ENCODE measurements around the gene PLCG2.
A peak's percentile ranks its signal among the peaks of the same experiment; 100 is the strongest.
"Not testable (repeated sequence)": the region's sequence is repeated elsewhere in the genome, so short reads cannot be mapped to it uniquely, and the experiment has no call there.

PLCG2 gene

GRCh38 chr16:81850197-81850944 is 71.3 kb downstream of the PLCG2 start:
- no peak for DNase-seq

GRCh38 chr16:81852347-81852746 is 73.3 kb downstream of the PLCG2 start:
- no peak for DNase-seq

- no peak for DNase-seq
Observed at GRCh38 chr16:81855552-81856153, 76.6 kb downstream of the PLCG2 start.

- no peak for DNase-seq
Observed at GRCh38 chr16:81860287-81861266, 81.5 kb downstream of the PLCG2 start.

- no peak for DNase-seq
Observed at GRCh38 chr16:81861503-81861902, 82.4 kb downstream of the PLCG2 start.

GRCh38 chr16:81861915-81862314 is 82.8 kb downstream of the PLCG2 start:
- DNase-seq, result no peak

- DNase-seq, result peak; percentile 17
Observed at GRCh38 chr16:81863630-81864352, 84.7 kb downstream of the PLCG2 start.

GRCh38 chr16:81864646-81865382 is 85.7 kb downstream of the PLCG2 start:
- DNase-seq, result peak; percentile 12

GRCh38 chr16:81866820-81867440 is 87.8 kb downstream of the PLCG2 start:
- DNase-seq, result no peak

- no peak for DNase-seq
Observed at GRCh38 chr16:81868057-81868748, 89.1 kb downstream of the PLCG2 start.

- DNase-seq, result no peak
Observed at GRCh38 chr16:81869326-81869725, 90.2 kb downstream of the PLCG2 start.

GRCh38 chr16:81873206-81873605 is 94.1 kb downstream of the PLCG2 start:
- DNase-seq, result no peak

GRCh38 chr16:81873843-81874752 is 95.0 kb downstream of the PLCG2 start:
- peak; percentile 10 for DNase-seq

- DNase-seq, result no peak
Observed at GRCh38 chr16:81875461-81875860, 96.4 kb downstream of the PLCG2 start.

- no peak for DNase-seq
Observed at GRCh38 chr16:81876273-81876900, 97.3 kb downstream of the PLCG2 start.

GRCh38 chr16:81877490-81877889 is 98.4 kb downstream of the PLCG2 start:
- DNase-seq, result not testable (repeated sequence)

GRCh38 chr16:81878529-81878928 is 99.4 kb downstream of the PLCG2 start:
- no peak for DNase-seq

- DNase-seq, result no peak
Observed at GRCh38 chr16:81879625-81880024, 100.5 kb downstream of the PLCG2 start.

- no peak for DNase-seq
Observed at GRCh38 chr16:81880816-81881215, 101.7 kb downstream of the PLCG2 start.
